Smooth muscle cell (in vitro differentiated cells): ENCODE measurements around the gene OTOF. TPM values are rescaled to one million over a fixed set of nuclear protein-coding genes. Genes with fewer than 3 reads are reported as not detected.

Experiments used
- DNase-seq: peaks from one replicate; lab custom pipeline; 2025; ENCODE audit not compliant: unreplicated experiment; lab: John Stamatoyannopoulos, UW
- H2AFZ ChIP-seq: fragments of 200-600 bp; sonication (generic); 2 replicates; pipeline ENCODE4 v1.6.0; 2016; ENCODE audit warnings: antibody characterized with exemption, low read depth, mild to moderate bottlenecking
- H3F3A ChIP-seq: fragments of 200-600 bp; sonication (generic); 2 replicates; pipeline ENCODE4 v1.6.0; 2017; ENCODE audit warnings: antibody characterized with exemption, low read depth
- H3K27ac ChIP-seq: fragments of 200-600 bp; sonication (generic); 2 replicates; pipeline ENCODE4 v1.5.1; 2016; ENCODE audit warnings: low read depth, mild to moderate bottlenecking
- H3K27me3 ChIP-seq: fragments of 200-600 bp; sonication (generic); 2 replicates; pipeline ENCODE4 v1.6.1; 2016; ENCODE audit warnings: low read depth, mild to moderate bottlenecking
- H3K36me3 ChIP-seq: fragments of 200-600 bp; sonication (generic); 2 replicates; pipeline ENCODE4 v1.5.1; 2016; ENCODE audit warnings: low read depth
- H3K4me1 ChIP-seq: fragments of 200-600 bp; sonication (generic); 2 replicates; pipeline ENCODE4 v1.5.1; 2016; ENCODE audit warnings: low read depth
- H3K4me2 ChIP-seq: fragments of 200-600 bp; sonication (generic); 2 replicates; pipeline ENCODE4 v1.6.0; 2016; ENCODE audit warnings: mild to moderate bottlenecking
- H3K4me3 ChIP-seq: fragments of 200-600 bp; sonication (generic); 2 replicates; pipeline ENCODE4 v1.5.1; 2016; ENCODE audit warnings: mild to moderate bottlenecking
- H3K79me2 ChIP-seq: fragments of 200-600 bp; sonication (generic); 2 replicates; pipeline ENCODE4 v1.6.0; 2016; ENCODE audit warnings: low read depth, mild to moderate bottlenecking
- H3K9ac ChIP-seq: fragments of 200-600 bp; sonication (generic); 2 replicates; pipeline ENCODE4 v1.6.0; 2016; ENCODE audit warnings: low read depth
- H3K9me3 ChIP-seq: fragments of 200-600 bp; sonication (generic); replicated peaks from 2 replicates; pipeline ENCODE4 v1.5.1; 2016; ENCODE audit warnings: low read depth
- H4K20me1 ChIP-seq: fragments of 200-600 bp; sonication (generic); 2 replicates; pipeline ENCODE4 v1.6.0; 2016; ENCODE audit warnings: low read depth
- WGBS: methylation state at CpG from one replicate; pipeline ENCODE4 v1.1.7; 2016; ENCODE audit warnings: low lambda C conversion rate; 5-methylcytosine and 5-hydroxymethylcytosine counted together
- polyA plus RNA-seq: library from polyadenylated mRNA; unstranded; fragments of >200 nt; fragmentation: Nextera tagmentation; extraction: Ambion mirVana; gene quantifications from 2 replicates; pipeline ENCODE4 v1.2.1, GENCODE V29; 2016
- total RNA-seq: library from RNA; depleted of rRNA; stranded (reverse); fragments of >200 nt; gene quantifications from 2 replicates; pipeline ENCODE4 v1.2.3, GENCODE V29; 2014
- TF ChIP-seq, protein P1 (sequence below): fragments of 200-600 bp; sonication (generic); IDR thresholded peaks from 2 replicates; pipeline ENCODE4 v1.5.1; 2017; ENCODE audit warnings: borderline replicate concordance, mild to moderate bottlenecking, antibody characterized with exemption; ENCODE audit not compliant: insufficient read depth, poor library complexity, severe bottlenecking

Gene OTOF
- total and polyA plus RNA-seq, 2 experiments from 2014 or later = 0.05 TPM; not detected in 1

- no peak for DNase-seq
- Histone ChIP-seq H4K20me1 (no peaks in the 10 kb centered on the region), H3K9me3 (no peaks in the 10 kb centered on the region)
These were observed 63.6 kb downstream of the OTOF start for GRCh38 chr2:26414311-26414710.

DNA sequence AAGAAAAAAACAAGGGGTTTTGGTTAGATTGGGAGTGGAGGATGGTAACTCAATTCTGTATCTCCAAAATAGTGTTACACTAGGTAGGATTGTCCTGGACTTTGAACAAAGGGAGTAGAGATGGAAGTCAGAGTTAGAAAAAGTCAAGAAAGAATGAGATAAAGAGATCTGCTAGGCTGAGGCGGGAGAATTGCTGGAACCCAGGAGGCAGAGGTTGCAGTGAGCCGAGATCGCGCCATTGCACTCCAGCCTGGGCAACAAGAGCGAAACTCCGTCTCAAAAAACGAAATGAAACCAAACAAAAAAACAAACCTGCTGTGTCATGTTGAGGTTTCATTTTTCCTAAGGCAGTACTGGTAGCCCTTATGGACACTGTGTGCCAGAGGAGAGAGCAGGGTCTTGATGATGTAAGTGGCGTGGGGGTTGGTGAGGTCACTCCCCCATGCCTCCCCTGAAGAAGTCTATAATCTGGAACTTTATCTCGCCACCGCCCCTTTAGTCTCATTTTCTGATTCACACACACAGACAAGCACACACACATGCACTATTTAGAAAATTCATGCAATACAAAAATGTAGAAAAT, 65.7 kb downstream of the OTOF start:
- Histone ChIP-seq H3K9me3 (no peaks in the 10 kb centered on the region), H4K20me1 (no peaks in the 10 kb centered on the region), H3K79me2 (no peaks in the 10 kb centered on the region), H3K27me3 (peaks cover 6% of the 10 kb centered on the region), H3K4me3 (no peak overlapping the region), H3K4me2 (no peak overlapping the region), H3F3A (no peaks in the 10 kb centered on the region), H3K4me1 (no peaks in the 10 kb centered on the region), H2AFZ (no peak overlapping the region), H3K36me3 (no peaks in the 10 kb centered on the region), H3K9ac (no peak overlapping the region), H3K27ac (no peak overlapping the region)
- DNase-seq = no peak
- WGBS = 92% methylated on average over 10 of the region's 10 CpGs
- TF ChIP-seq, protein P1, sequence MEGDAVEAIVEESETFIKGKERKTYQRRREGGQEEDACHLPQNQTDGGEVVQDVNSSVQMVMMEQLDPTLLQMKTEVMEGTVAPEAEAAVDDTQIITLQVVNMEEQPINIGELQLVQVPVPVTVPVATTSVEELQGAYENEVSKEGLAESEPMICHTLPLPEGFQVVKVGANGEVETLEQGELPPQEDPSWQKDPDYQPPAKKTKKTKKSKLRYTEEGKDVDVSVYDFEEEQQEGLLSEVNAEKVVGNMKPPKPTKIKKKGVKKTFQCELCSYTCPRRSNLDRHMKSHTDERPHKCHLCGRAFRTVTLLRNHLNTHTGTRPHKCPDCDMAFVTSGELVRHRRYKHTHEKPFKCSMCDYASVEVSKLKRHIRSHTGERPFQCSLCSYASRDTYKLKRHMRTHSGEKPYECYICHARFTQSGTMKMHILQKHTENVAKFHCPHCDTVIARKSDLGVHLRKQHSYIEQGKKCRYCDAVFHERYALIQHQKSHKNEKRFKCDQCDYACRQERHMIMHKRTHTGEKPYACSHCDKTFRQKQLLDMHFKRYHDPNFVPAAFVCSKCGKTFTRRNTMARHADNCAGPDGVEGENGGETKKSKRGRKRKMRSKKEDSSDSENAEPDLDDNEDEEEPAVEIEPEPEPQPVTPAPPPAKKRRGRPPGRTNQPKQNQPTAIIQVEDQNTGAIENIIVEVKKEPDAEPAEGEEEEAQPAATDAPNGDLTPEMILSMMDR = no peak

More at GRCh38 chr2:26414311-26414710, 63.6 kb downstream of the OTOF start:
- H3K4me3 ChIP-seq = no peak overlapping the region
- H3K79me2 ChIP-seq = no peaks in the 10 kb centered on the region
- WGBS = 91% methylated on average over 3 of the region's 3 CpGs
- no peaks in the 10 kb centered on the region for H3K27me3 ChIP-seq
- no peak overlapping the region for H3K27ac ChIP-seq
- H3K36me3 ChIP-seq = no peaks in the 10 kb centered on the region
- no peaks in the 10 kb centered on the region for H3F3A ChIP-seq
- H3K9ac ChIP-seq = no peak overlapping the region
- H3K4me1 ChIP-seq = no peaks in the 10 kb centered on the region
- no peak overlapping the region for H2AFZ ChIP-seq
- TF ChIP-seq, protein P1 = no peak
- no peak overlapping the region for H3K4me2 ChIP-seq

DNA sequence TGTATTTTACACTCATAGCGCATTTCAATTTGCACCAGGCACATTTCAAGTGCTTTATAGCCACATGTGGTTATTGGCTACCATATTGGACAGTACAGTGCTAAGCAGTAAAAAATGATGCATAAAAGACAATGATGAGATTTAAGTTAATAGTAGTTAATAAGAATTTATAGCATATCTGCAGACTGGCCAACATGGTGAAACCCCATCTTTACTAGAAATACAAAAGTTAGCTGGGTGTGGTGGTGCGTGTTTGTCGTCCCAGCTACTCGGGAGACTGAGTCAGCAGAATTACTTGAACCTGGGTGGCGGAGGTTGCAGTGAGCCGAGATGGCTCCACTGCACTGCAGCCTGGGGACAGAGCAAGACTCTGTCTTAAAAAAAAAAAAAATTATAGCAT, 66.5 kb downstream of the OTOF start:
- Histone ChIP-seq H3F3A (no peaks in the 10 kb centered on the region), H2AFZ (no peak overlapping the region), H3K79me2 (no peaks in the 10 kb centered on the region)

More for the DNA sequence above, 66.5 kb downstream of the OTOF start:
- Histone ChIP-seq H3K4me3 (no peak overlapping the region), H3K9ac (no peak overlapping the region), H4K20me1 (no peaks in the 10 kb centered on the region), H3K27ac (no peak overlapping the region), H3K4me2 (no peak overlapping the region), H3K9me3 (no peaks in the 10 kb centered on the region), H3K27me3 (peaks cover 6% of the 10 kb centered on the region), H3K36me3 (no peaks in the 10 kb centered on the region), H3K4me1 (no peaks in the 10 kb centered on the region)
- 95% methylated on average over 6 of the region's 6 CpGs for WGBS
- TF ChIP-seq, protein P1 = no peak
- no peak for DNase-seq
